GM18909 (cell line): ENCODE measurements around the gene MAPK8IP2.
A peak's percentile ranks its signal among the peaks of the same experiment; 100 is the strongest.
"Not testable (repeated sequence)": the region's sequence is repeated elsewhere in the genome, so short reads cannot be mapped to it uniquely, and the experiment has no call there.

Experiments used
- ATAC-seq: cut with Tn5 transposase; IDR thresholded peaks from one replicate; pipeline ENCODE4 v1.9.1; 2021; ENCODE audit warnings: mild to moderate bottlenecking; ENCODE audit not compliant: unreplicated experiment, poor library complexity

The MAPK8IP2 gene

GRCh38 chr22:50611341-50612060 lies 10.9 kb downstream of the MAPK8IP2 start:
- no peak for ATAC-seq

DNA sequence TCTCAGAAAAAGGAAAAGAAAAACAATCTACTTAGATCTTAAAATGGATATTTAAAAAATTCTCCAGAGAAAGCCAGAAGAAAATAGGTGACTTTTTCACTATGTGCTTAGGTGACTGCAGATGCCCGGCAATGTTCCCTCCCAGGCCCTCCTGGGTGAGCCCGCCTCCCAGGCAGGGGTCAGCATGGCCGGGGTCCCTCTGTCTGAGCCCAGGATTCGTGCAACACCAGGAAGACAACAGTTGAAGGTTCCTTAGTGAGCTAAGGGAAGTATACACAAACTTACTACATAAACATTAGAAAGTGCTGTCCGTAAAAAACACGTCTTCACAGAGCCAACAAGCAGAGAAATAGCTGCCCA lies 11.6 kb downstream of the MAPK8IP2 start:
- no peak for ATAC-seq

- no peak for ATAC-seq
Measured at GRCh38 chr22:50612528-50613221, 12.1 kb downstream of the MAPK8IP2 start.

DNA sequence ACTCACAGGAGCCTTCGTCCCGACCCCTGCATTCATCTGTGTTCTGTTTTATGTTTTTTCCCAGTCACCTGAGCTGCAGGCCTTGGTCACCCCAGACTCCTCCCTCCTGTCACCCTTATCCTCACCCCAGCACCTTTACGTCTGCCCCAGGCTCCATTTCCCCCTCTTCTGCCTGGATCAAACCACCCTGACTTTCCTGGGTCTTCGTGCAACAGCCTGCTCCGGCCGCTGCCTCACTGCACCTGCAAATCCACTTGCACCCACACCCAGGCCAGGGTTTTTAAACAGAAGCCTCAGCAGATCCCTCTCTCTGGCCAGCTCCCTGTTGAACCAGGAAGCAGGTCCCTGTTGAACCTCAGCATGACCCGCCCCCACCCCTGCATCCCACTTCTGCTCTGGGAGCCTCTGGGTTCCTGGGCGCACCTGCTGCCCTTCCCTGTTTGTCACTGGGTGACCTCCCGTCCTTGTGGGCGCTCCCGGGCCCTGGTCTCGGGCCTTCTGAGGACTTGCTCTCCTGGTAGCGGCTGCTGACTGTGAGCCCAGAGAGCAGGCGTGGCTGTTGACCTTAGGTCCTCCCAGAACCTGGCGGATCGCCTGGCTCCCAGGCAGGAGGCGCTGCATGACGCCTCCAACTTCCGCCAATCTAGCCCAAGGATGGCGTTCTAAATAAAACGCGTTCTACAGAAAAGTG lies 12.8 kb downstream of the MAPK8IP2 start:
- ATAC-seq = no peak

- ATAC-seq = not testable (repeated sequence)
Measured at GRCh38 chr22:50614296-50614695, 13.7 kb downstream of the MAPK8IP2 start.

DNA sequence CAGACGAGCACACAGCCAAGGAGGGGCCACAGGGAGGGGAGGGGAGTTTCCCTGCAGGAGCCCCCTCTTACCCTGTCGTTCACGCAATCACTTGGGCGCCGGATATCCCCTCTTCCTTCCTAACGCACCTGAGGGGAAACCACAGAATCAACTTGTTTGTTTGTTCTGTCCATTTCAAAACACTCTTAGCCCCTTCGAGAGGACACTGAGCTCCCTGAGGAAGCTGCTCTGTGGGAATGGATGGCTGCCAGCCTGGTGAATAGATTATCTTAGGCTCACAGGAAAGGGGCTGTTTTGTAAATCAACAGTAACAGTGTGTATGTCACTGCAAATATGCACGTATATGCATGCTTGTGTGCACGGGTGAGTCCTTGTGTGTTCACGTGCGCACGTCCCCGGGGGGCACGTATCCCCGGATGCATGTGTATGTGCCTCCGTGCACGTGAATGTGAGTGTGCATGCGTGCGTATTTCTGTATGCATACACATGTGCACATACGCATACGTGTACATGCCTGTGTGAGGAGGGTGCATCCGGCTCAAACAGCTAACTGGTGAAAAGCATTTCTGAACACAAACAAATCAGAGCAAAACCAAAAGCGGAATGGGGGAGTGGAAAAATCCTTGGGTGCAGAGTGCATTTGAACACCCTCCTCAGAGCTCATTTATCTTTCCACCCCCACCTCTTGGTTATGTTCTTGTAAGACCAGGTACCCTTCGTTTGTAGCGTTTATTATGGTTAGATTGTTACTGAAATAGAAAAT lies 20.2 kb downstream of the MAPK8IP2 start:
- ATAC-seq = peak; percentile 60

GRCh38 chr22:50621356-50621880 lies 20.8 kb downstream of the MAPK8IP2 start:
- peak; percentile 43 for ATAC-seq

- no peak for ATAC-seq
Measured at GRCh38 chr22:50621948-50622722, 21.5 kb downstream of the MAPK8IP2 start.

- ATAC-seq = no peak
Measured at GRCh38 chr22:50622723-50623327, 22.2 kb downstream of the MAPK8IP2 start.

DNA sequence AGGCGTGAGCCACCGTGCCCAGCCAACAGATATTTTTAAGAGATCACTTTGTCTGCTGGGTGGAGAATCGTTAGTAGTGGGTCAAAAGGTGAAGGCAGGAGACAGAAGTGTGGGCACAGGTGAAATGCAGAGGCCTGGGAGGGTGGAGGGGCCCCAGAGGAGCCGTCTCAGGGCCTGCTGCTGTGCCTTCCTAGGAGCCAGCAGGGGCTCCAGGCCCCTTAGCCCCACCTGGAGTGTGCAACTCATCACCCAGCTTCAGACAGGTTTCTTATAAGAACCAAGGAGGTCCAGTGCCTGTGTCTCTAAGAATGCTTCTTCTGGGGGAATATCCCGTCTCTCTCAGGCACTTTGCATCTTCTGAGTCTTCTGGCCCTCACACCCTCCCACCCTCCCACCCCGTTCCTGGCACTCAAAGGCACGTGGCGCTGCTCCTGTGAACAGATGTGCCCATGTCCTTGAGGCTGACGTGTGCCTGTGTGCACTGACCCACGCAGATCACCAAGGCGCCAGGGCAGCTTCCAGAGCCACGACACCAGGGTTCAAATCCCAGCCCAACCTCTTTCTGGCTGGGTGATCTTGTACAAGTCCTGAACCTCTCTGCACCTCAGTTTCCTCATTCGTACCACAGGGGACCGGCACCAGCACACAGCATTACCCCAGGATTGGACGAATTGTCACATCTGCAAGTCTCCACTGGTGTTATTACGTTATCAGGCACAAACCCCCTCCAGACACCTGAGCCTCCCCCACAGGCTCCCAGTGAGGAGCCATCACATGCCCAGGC lies 23.9 kb downstream of the MAPK8IP2 start:
- no peak for ATAC-seq

DNA sequence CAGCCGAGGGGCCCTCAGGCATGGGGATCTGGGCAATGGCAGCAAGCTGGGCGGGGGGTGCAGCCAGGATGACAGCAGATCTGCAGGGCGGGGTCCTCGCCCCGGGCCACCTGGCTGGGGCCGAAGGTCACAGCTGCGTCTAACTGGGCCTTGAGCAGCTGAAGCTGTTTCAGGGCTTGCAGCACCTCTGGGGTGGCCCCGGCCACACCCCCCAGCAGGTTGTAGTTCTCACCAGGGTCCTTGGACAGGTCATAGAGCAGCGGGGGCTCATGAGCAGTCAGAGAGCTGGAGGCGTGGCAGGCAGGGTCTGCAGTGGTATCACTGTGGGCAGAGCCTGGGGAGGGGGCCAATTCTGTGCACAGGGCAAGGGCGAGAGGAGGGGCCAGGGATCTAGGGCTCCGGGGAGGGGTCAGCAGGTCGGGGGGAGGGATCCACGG lies 24.6 kb downstream of the MAPK8IP2 start:
- ATAC-seq = no peak

- ATAC-seq = no peak
Measured at GRCh38 chr22:50625568-50626313, 25.1 kb downstream of the MAPK8IP2 start.

- no peak for ATAC-seq
Measured at GRCh38 chr22:50626314-50626849, 25.8 kb downstream of the MAPK8IP2 start.

DNA sequence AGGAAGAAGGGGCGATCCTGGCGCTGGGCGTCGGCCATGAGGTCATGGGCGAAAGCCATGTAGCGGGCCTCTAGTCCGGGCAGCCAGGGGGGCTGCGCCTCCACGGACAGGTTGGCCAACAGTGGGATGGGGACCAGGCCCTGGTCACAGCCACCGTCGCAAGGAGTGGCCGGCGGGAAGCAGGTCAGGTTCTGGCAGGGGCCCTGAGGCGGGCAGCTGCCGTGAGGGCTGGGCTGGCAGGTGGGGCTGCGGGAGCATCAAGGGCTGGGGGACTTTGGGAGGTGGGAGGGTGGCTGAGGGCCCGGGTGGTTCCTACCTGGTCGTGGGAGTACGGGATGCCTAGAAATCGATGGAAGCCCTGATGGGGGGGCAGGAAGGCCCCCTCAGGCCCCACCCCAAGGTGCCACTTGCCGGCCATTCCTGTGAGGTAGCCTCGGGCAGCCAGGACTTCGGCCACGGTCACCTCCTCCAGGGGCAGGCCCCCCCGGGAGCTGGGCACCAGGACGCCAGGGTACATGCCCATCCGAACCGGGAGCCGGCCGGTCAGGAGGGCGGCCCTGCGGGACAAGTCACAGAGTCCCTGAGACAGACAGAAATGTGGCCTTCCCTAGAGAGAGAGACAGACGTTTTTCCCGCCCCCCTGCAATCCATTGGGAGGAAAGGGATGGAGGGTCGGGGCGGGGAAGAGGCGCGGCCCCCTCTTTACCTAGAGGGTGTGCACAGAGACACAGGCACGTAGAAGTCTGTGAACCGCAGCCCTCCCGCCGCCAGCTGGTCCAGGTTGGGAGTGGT lies 26.5 kb downstream of the MAPK8IP2 start:
- ATAC-seq = no peak

- peak; percentile 60 for ATAC-seq
Measured at GRCh38 chr22:50627642-50628542, 27.3 kb downstream of the MAPK8IP2 start, which contains the start of gene ARSA. TSS of gene ARSA (minus strand) at chr22:50628152. CDS start at chr22:50627779, 373 bp downstream.
